ENCODE results near the gene GABRA5.

Gene GABRA5

DNA sequence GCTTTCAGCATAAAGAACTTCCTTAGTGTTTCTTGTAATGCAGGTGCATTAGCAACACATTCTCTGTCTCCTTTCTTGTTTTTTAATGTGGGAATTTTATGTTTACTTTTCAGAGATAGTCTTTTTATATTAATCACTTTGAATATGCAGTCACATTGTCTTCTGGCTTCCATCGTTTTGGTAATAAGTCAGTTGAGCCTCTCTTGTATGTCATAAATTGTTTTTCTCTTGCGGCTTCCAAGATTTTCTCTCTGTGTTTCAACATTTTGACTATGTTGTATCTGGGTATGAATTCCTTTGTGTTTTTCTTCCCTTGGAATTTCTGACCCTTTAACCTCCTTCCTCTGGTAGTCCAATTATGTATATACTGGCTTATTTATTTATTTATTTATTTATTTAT is 129.4 kb downstream of the GABRA5 start:
- H3K27me3 Mint-ChIP-seq: peaks cover 3% of the 10 kb centered on the region
- no peak overlapping the region for H3K4me3 Mint-ChIP-seq
- peaks cover 2% of the 10 kb centered on the region for H3K36me3 Mint-ChIP-seq
- H3K4me1 Mint-ChIP-seq: no peaks in the 10 kb centered on the region
- H3K27ac Mint-ChIP-seq: no peak overlapping the region
- peaks cover 36% of the 10 kb centered on the region for H3K9me3 Mint-ChIP-seq

Data from activated naive CD4-positive, alpha-beta T cell treated with anti-CD3 and anti-CD28 coated beads, Interleukin-2, amount 50 U/mL, for 24 hours (primary cell).